ENCODE results near the gene CPE.

GRCh38 chr4:165433529-165433928 lies 54.7 kb downstream of the CPE start:
- TF ChIP-seq CTCF (IDR thresholded peaks at IDR 0.05; ENCODE audit: low read depth, low read length, missing input control) (no peak), REST (IDR thresholded peaks at IDR 0.05) (no peak), MAX (IDR thresholded peaks at IDR 0.05) (no peak), GABPA (IDR thresholded peaks at IDR 0.05 in 1 of 2, conservative IDR thresholded peaks at IDR 0.05 in 1 of 2) (no peak), RAD21 (IDR thresholded peaks at IDR 0.05) (no peak), YY1 (IDR thresholded peaks at IDR 0.05) (no peak), RXRA (IDR thresholded peaks at IDR 0.05) (no peak), TAF1 (conservative IDR thresholded peaks at IDR 0.05) (no peak), NR2F2 (IDR thresholded peaks at IDR 0.05) (no peak), SP1 (IDR thresholded peaks at IDR 0.05) (no peak), JUND (IDR thresholded peaks at IDR 0.05) (no peak)
